ENCODE results near the gene HCFC2.

GRCh38 chr12:104023710-104024109, 40.6 kb upstream of the HCFC2 start:
- TF ChIP-seq CTCF (IDR thresholded peaks at IDR 0.05) (no peak), POLR2A (IDR thresholded peaks at IDR 0.05) (no peak), EP300 (IDR thresholded peaks at IDR 0.05) (no peak)

Measured in tibial nerve (tissue), 4 donors.